H1 (cell line): ENCODE results near the gene SIK3. TPM values are rescaled to one million over a fixed set of nuclear protein-coding genes. Genes with fewer than 3 reads are reported as not detected.

Source experiments
- CTCF ChIA-PET: fragments of 300-600 bp; sonication (Branson Sonifier 250); formaldehyde crosslinking; loops from one replicate; lab custom pipeline; 2021; ENCODE audit not compliant: partially characterized antibody; lab: Charles Lee
- POLR2A ChIA-PET: fragments of 300-600 bp; sonication (Branson Sonifier 250); formaldehyde crosslinking; loops from one replicate; lab custom pipeline; 2021; ENCODE audit warnings: inconsistent platforms; ENCODE audit not compliant: partially characterized antibody; lab: Charles Lee
- DNase-seq, 2 experiments: peaks; one replicate each; pipeline versions ENCODE4 v3.0.0 to v3.0.0-alpha.2; 2010 to 2022; ENCODE audit warnings: low spot score in 2 of 2, low read depth in 1 of 2, mixed read lengths in 1 of 2
- FAIRE-seq: peaks from 2 replicates; lab custom pipeline; 2011; peaks lifted over from hg19 to GRCh38; lab: Jason Lieb, UNC
- H2AFZ ChIP-seq: 2 replicates; pipeline ENCODE4 v1.8.1; 2012; ENCODE audit warnings: low read length, inconsistent platforms
- H2AK5ac ChIP-seq: 2 replicates; pipeline ENCODE4 v1.6.1; 2013; ENCODE audit warnings: low read depth, low read length
- H2BK120ac ChIP-seq: replicated peaks from 2 replicates; pipeline ENCODE3; 2013; ENCODE audit warnings: low read depth, low read length, inconsistent platforms
- H2BK12ac ChIP-seq: 2 replicates; pipeline ENCODE4 v1.6.1; 2013; ENCODE audit warnings: low read depth, low read length
- H2BK15ac ChIP-seq: 2 replicates; pipeline ENCODE4 v1.6.1; 2013; ENCODE audit warnings: low read length
- H2BK20ac ChIP-seq: 2 replicates; pipeline ENCODE4 v1.6.1; 2013; ENCODE audit warnings: low read length
- H2BK5ac ChIP-seq: 2 replicates; pipeline ENCODE4 v1.6.1; 2013; ENCODE audit warnings: low read depth, low read length
- H3K14ac ChIP-seq: 2 replicates; pipeline ENCODE4 v1.6.1; 2013; ENCODE audit warnings: inconsistent platforms; ENCODE audit not compliant: insufficient read length
- H3K18ac ChIP-seq: 2 replicates; pipeline ENCODE4 v1.6.1; 2013; ENCODE audit warnings: low read length; ENCODE audit errors: extremely low read depth
- H3K23ac ChIP-seq: 2 replicates; pipeline ENCODE4 v1.6.1; 2013; ENCODE audit warnings: inconsistent platforms; ENCODE audit not compliant: insufficient read length
- H3K23me2 ChIP-seq: 2 replicates; pipeline ENCODE4 v1.6.1; 2013; ENCODE audit warnings: low read depth, low read length
- H3K27ac ChIP-seq: 2 replicates; pipeline ENCODE4 v1.6.1; 2011; ENCODE audit warnings: low read depth, low read length, inconsistent platforms
- H3K27me3 ChIP-seq, 4 experiments: replicated peaks in 1 of 4; 1 replicate in 1 of 4; 2 replicates in 3 of 4; pipeline versions ENCODE4 v1.6.1 to v1.8.1; 2011 to 2013; ENCODE audit warnings: low read length in 3 of 4, mild to moderate bottlenecking in 3 of 4, inconsistent platforms in 2 of 4, mixed read lengths in 2 of 4, moderate library complexity in 1 of 4; ENCODE audit not compliant: control insufficient read depth in 3 of 4, insufficient read depth in 3 of 4; ENCODE audit errors: extremely low read depth in 1 of 4
- H3K36me3 ChIP-seq, 4 experiments: 2 replicates each; pipeline versions ENCODE4 v1.6.1 to v1.8.1; 2011 to 2013; ENCODE audit warnings: mild to moderate bottlenecking in 4 of 4, low read length in 3 of 4, moderate library complexity in 2 of 4, control low read depth in 1 of 4, inconsistent platforms in 1 of 4; ENCODE audit not compliant: insufficient read depth in 4 of 4, control insufficient read depth in 2 of 4
- H3K4ac ChIP-seq: replicated peaks from 2 replicates; pipeline ENCODE3; 2013; ENCODE audit warnings: low read length, low read depth, mixed read lengths, inconsistent platforms; ENCODE audit not compliant: insufficient read length
- H3K4me1 ChIP-seq, 4 experiments: replicated peaks in 1 of 4; 1 replicate in 1 of 4; 2 replicates in 3 of 4; pipeline versions ENCODE4 v1.6.1 to v1.8.1; 2011 to 2013; ENCODE audit warnings: low read length in 3 of 4, inconsistent platforms in 2 of 4, mixed read lengths in 1 of 4; ENCODE audit not compliant: insufficient read depth in 4 of 4, control insufficient read depth in 3 of 4
- H3K4me2 ChIP-seq, 2 experiments: 2 replicates each; pipeline versions ENCODE4 v1.6.1 to v1.8.1; 2011 to 2013; ENCODE audit warnings: low read depth in 2 of 2, low read length in 2 of 2, control low read depth in 1 of 2, inconsistent platforms in 1 of 2, mild to moderate bottlenecking in 1 of 2; ENCODE audit not compliant: insufficient read depth in 1 of 2
- H3K4me3 ChIP-seq, 4 experiments: fragments of 200-600, 300-600 bp in 1 of 4; sonication (generic), shearing (Covaris generic), sonication (Bioruptor Twin) in 1 of 4; 2 replicates each; pipeline versions ENCODE4 v1.5.1 to v1.8.1; 2011 to 2016; ENCODE audit warnings: low read length in 4 of 4, low read depth in 3 of 4, control low read depth in 2 of 4, inconsistent platforms in 2 of 4, mild to moderate bottlenecking in 2 of 4, mixed read lengths in 1 of 4, moderate library complexity in 1 of 4; ENCODE audit not compliant: insufficient read depth in 2 of 4; ENCODE audit errors: extremely low read depth in 1 of 4
- H3K56ac ChIP-seq: replicated peaks from 2 replicates; pipeline ENCODE3; 2013; ENCODE audit warnings: low read depth, mild to moderate bottlenecking, mixed read lengths, low read length, inconsistent platforms; ENCODE audit not compliant: insufficient read length
- H3K79me1 ChIP-seq: 2 replicates; pipeline ENCODE4 v1.6.1; 2013; ENCODE audit warnings: low read depth, low read length, control low read depth
- H3K79me2 ChIP-seq, 2 experiments: 2 replicates each; pipeline versions ENCODE4 v1.6.1 to v1.8.1; 2012 to 2013; ENCODE audit warnings: low read length in 2 of 2, mild to moderate bottlenecking in 2 of 2, inconsistent platforms in 1 of 2; ENCODE audit not compliant: insufficient read depth in 2 of 2, control insufficient read depth in 1 of 2
- H3K9ac ChIP-seq, 4 experiments: replicated peaks in 1 of 4; 1 replicate in 1 of 4; 2 replicates in 3 of 4; pipeline versions ENCODE4 v1.6.1 to v1.8.1; 2011 to 2013; ENCODE audit warnings: low read depth in 3 of 4, low read length in 3 of 4, control low read depth in 2 of 4, mild to moderate bottlenecking in 2 of 4, moderate library complexity in 2 of 4, inconsistent platforms in 1 of 4; ENCODE audit errors: extremely low read depth in 1 of 4
- H3K9me3 ChIP-seq, 2 experiments: 2 replicates each; pipeline versions ENCODE4 v1.6.1 to v1.8.1; 2012 to 2013; ENCODE audit warnings: mild to moderate bottlenecking in 2 of 2, moderate library complexity in 2 of 2, control low read depth in 1 of 2, inconsistent platforms in 1 of 2, low read depth in 1 of 2, low read length in 1 of 2, mixed read lengths in 1 of 2; ENCODE audit not compliant: insufficient read depth in 2 of 2
- H4K20me1 ChIP-seq, 2 experiments: replicated peaks in 1 of 2; 2 replicates each; pipeline versions ENCODE3 to v1.8.1; 2011 to 2013; ENCODE audit warnings: inconsistent platforms in 2 of 2, low read length in 2 of 2, mild to moderate bottlenecking in 1 of 2; ENCODE audit not compliant: insufficient read depth in 2 of 2, control insufficient read depth in 1 of 2
- H4K5ac ChIP-seq: 2 replicates; pipeline ENCODE4 v1.6.1; 2013; ENCODE audit warnings: low read length, low read depth, mixed read lengths, inconsistent platforms; ENCODE audit not compliant: insufficient read length
- H4K8ac ChIP-seq: 2 replicates; pipeline ENCODE4 v1.8.0; 2013; ENCODE audit warnings: mild to moderate bottlenecking, moderate library complexity, low read length, inconsistent platforms; ENCODE audit not compliant: insufficient read depth; ENCODE audit errors: extremely low read depth
- H4K91ac ChIP-seq: replicated peaks from 2 replicates; pipeline ENCODE3; 2013; ENCODE audit warnings: low read length, mixed read lengths, inconsistent platforms; ENCODE audit not compliant: insufficient read length
- ASH2L ChIP-seq: fragments of 200-600, 300-600 bp; sonication (generic); IDR thresholded peaks from one replicate; pipeline ENCODE4 v1.7.1; 2017; ENCODE audit warnings: low read length
- BACH1 ChIP-seq: IDR thresholded peaks from 2 replicates; pipeline ENCODE4 v1.6.1; 2012; ENCODE audit warnings: low read length, improper control_type of control experiment
- BRCA1 ChIP-seq: IDR thresholded peaks from 2 replicates; pipeline ENCODE4 v1.6.1; 2012; ENCODE audit warnings: low read depth, low read length, improper control_type of control experiment
- CREB1 ChIP-seq: IDR thresholded peaks from 2 replicates; pipeline ENCODE4 v1.6.1; 2012; ENCODE audit warnings: inconsistent platforms
- KDM1A ChIP-seq: fragments of 200-600, 300-600 bp; sonication (generic); IDR thresholded peaks from 2 replicates; pipeline ENCODE4 v1.7.1; 2016; ENCODE audit warnings: mild to moderate bottlenecking, low read length, borderline replicate concordance
- KDM5A ChIP-seq: fragments of 200-600 bp; IDR thresholded peaks from 2 replicates; pipeline ENCODE4 v1.7.1; 2012; ENCODE audit warnings: mild to moderate bottlenecking, low read length, inconsistent platforms, mixed read lengths
- RNF2 ChIP-seq: fragments of 200-900, 300-1000 bp; sonication (generic); IDR thresholded peaks from 2 replicates; pipeline ENCODE4 v1.7.1; 2016; ENCODE audit warnings: borderline replicate concordance, low read depth, mild to moderate bottlenecking, antibody characterized with exemption, low read length; ENCODE audit not compliant: poor library complexity, severe bottlenecking; ENCODE audit errors: missing control alignments
- SP4 ChIP-seq: IDR thresholded peaks from 2 replicates; pipeline ENCODE4 v1.6.1; 2012; ENCODE audit warnings: low read length, inconsistent platforms
- TAF1 ChIP-seq: IDR thresholded peaks from 2 replicates; pipeline ENCODE4 v1.6.1; 2011; ENCODE audit warnings: mild to moderate bottlenecking, low read depth, low read length
- WGBS, 2 experiments: shearing (Covaris generic) in 1 of 2; methylation state at CpG; one replicate each; pipeline versions ENCODE4 v1.1.6 to v1.1.7; 2013 to 2015; ENCODE audit warnings: low lambda C conversion rate in 2 of 2, mixed read lengths in 2 of 2, inconsistent platforms in 1 of 2, low coverage in 1 of 2, missing lambda C conversion rate in 1 of 2; ENCODE audit not compliant: insufficient replicate concordance in 2 of 2, insufficient coverage in 1 of 2, insufficient read length in 1 of 2; ENCODE audit errors: extremely low coverage in 1 of 2, missing lambda C conversion rate in 1 of 2; 5-methylcytosine and 5-hydroxymethylcytosine counted together
- polyA plus RNA-seq, 7 experiments: library from polyadenylated mRNA; depleted of rRNA in 3 of 7; stranded (reverse) in 5 of 7; unstranded in 2 of 7; fragments of >200 nt in 5 of 7; fragments of 200-250 nt in 2 of 7; gene quantifications; 1 replicate in 5 of 7; 2 replicates in 1 of 7; 4 replicates in 1 of 7; pipeline versions ENCODE4 v1.2.1 to v1.2.3, GENCODE V29; 2011 to 2013; ENCODE audit warnings: missing spikeins in 2 of 7, mixed read lengths in 2 of 7
- total RNA-seq: library from RNA; stranded (reverse); fragmentation: NEBNext Ultra II Directional; extraction: Animal tissue kit (Norgen Biotek cat#: 25700); gene quantifications from 2 replicates; pipeline ENCODE4 v1.2.1, GENCODE V29; 2021

SIK3 gene
- total and polyA plus RNA-seq, 2 of the 8 experiments (the other 6 are each of a cell fraction or from before 2014, with no cell fraction given): 19.9 to 32.1 TPM

GRCh38 chr11:116881143-116881542 is 217.1 kb downstream of the SIK3 start:
- no peaks in the 10 kb centered on the region for H3K36me3 ChIP-seq

More at GRCh38 chr11:116881143-116881542, 217.1 kb downstream of the SIK3 start:
- Histone ChIP-seq H3K23me2 (no peaks in the 10 kb centered on the region), H2BK120ac (no peak overlapping the region), H3K27me3 (no peaks in the 10 kb centered on the region), H3K56ac (no peak overlapping the region), H3K9ac (no peak overlapping the region), H3K79me2 (no peaks in the 10 kb centered on the region), H4K91ac (no peak overlapping the region), H2AFZ (no peak overlapping the region), H3K4me2 (no peak overlapping the region), H2BK15ac (no peak overlapping the region), H3K4me3 (no peak overlapping the region), H3K79me1 (no peaks in the 10 kb centered on the region; the same call in 1 of the 2 replicates), H3K18ac (no peak overlapping the region), H2BK12ac (no peak overlapping the region), H3K23ac (no peak overlapping the region), H3K14ac (no peak overlapping the region), H3K4me1 (no peaks in the 10 kb centered on the region), H4K8ac (no peak overlapping the region; the same call in 1 of the 2 replicates), H3K27ac (no peak overlapping the region), H4K20me1 (peaks cover 0 to 1% of the 10 kb centered on the region in 2 experiments), H2AK5ac (no peak overlapping the region), H2BK5ac (no peak overlapping the region)
- POLR2A ChIA-PET: interaction anchor here (1.0 kb wide), 1 partner anchor 263 kb away, joined by 3 read pairs; the partner anchor contains the start of gene PAFAH1B2
- DNase-seq (no peak), FAIRE-seq (no peak)
- TF ChIP-seq CREB1: no peak
- TF ChIP-seq SP4: no peak
- TF ChIP-seq BACH1: no peak
- no peak for TF ChIP-seq KDM5A
- TF ChIP-seq KDM1A: no peak
- TF ChIP-seq RNF2: no peak
- no peak for TF ChIP-seq BRCA1
- TF ChIP-seq ASH2L: no peak
- no peak for TF ChIP-seq TAF1
- TF ChIP-seq, all 59 proteins: peak for 0
- H2BK20ac ChIP-seq: no peak overlapping the region
- WGBS, 2 experiments: 83% methylated on average over 6 of the region's 6 CpGs; no CpG with 5 or more reads in 1 of the 2 experiments
- H3K9me3 ChIP-seq: no peaks in the 10 kb centered on the region
- H4K5ac ChIP-seq: no peak overlapping the region
- CTCF ChIA-PET: interaction anchor here (0.8 to 7.0 kb wide), 13 partner anchors 9 to 238 kb away, joined by 3 to 65 read pairs (median 4); no protein-coding TSS in a partner anchor
- H3K4ac ChIP-seq: no peak overlapping the region
